Panc1 (cell line): Measurements from ENCODE around the gene HRH2.

ENCODE experiments used
- POLR2AphosphoS5 ChIP-seq: IDR thresholded peaks from 2 replicates; pipeline ENCODE4 v1.6.1; 2012; ENCODE audit warnings: mild to moderate bottlenecking, low read depth, low read length, moderate library complexity
- TCF7L2 ChIP-seq: IDR thresholded peaks from 2 replicates; pipeline ENCODE4 v1.6.1; 2011; ENCODE audit warnings: mild to moderate bottlenecking, low read depth, low read length, inconsistent platforms
- TF ChIP-seq, protein P1 (sequence below): fragments of 450-650 bp; IDR thresholded peaks from 2 replicates; pipeline ENCODE4 v1.5.1; 2017; ENCODE audit warnings: mild to moderate bottlenecking
- TF ChIP-seq, protein P2 (sequence below), 2 experiments: IDR thresholded peaks; 2 replicates each; pipeline ENCODE4 v1.6.1; 2011 to 2012; ENCODE audit warnings: low read depth in 2 of 2, control low read depth in 1 of 2, low read length in 1 of 2, mild to moderate bottlenecking in 1 of 2, moderate library complexity in 1 of 2; ENCODE audit not compliant: insufficient read depth in 1 of 2

DNA sequence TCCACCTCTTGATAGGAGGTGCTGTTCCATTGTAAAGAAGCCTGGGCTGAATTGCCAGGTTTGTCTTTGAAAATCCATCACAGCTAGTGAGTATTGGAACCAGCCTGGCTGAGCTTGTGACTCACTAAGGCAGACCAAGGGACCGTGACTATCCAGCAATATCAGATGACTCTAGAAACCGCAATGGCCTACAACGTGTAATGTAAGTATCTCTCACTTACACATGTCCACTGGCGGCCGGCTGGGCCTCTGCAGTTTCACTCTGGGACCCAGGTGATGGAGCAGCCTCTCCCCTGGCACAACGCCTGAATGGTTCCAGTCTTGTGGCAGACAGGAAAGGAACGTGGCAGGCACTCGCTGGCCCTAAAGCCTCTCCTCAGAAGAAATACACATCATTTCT lies 3.1 kb upstream of the HRH2 start:
- TF ChIP-seq, protein P1, sequence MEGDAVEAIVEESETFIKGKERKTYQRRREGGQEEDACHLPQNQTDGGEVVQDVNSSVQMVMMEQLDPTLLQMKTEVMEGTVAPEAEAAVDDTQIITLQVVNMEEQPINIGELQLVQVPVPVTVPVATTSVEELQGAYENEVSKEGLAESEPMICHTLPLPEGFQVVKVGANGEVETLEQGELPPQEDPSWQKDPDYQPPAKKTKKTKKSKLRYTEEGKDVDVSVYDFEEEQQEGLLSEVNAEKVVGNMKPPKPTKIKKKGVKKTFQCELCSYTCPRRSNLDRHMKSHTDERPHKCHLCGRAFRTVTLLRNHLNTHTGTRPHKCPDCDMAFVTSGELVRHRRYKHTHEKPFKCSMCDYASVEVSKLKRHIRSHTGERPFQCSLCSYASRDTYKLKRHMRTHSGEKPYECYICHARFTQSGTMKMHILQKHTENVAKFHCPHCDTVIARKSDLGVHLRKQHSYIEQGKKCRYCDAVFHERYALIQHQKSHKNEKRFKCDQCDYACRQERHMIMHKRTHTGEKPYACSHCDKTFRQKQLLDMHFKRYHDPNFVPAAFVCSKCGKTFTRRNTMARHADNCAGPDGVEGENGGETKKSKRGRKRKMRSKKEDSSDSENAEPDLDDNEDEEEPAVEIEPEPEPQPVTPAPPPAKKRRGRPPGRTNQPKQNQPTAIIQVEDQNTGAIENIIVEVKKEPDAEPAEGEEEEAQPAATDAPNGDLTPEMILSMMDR, result no peak
- TF ChIP-seq TCF7L2 (no peak), POLR2AphosphoS5 (no peak)
- TF ChIP-seq, protein P2, sequence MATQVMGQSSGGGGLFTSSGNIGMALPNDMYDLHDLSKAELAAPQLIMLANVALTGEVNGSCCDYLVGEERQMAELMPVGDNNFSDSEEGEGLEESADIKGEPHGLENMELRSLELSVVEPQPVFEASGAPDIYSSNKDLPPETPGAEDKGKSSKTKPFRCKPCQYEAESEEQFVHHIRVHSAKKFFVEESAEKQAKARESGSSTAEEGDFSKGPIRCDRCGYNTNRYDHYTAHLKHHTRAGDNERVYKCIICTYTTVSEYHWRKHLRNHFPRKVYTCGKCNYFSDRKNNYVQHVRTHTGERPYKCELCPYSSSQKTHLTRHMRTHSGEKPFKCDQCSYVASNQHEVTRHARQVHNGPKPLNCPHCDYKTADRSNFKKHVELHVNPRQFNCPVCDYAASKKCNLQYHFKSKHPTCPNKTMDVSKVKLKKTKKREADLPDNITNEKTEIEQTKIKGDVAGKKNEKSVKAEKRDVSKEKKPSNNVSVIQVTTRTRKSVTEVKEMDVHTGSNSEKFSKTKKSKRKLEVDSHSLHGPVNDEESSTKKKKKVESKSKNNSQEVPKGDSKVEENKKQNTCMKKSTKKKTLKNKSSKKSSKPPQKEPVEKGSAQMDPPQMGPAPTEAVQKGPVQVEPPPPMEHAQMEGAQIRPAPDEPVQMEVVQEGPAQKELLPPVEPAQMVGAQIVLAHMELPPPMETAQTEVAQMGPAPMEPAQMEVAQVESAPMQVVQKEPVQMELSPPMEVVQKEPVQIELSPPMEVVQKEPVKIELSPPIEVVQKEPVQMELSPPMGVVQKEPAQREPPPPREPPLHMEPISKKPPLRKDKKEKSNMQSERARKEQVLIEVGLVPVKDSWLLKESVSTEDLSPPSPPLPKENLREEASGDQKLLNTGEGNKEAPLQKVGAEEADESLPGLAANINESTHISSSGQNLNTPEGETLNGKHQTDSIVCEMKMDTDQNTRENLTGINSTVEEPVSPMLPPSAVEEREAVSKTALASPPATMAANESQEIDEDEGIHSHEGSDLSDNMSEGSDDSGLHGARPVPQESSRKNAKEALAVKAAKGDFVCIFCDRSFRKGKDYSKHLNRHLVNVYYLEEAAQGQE (IDR thresholded peaks at IDR 0.05; ENCODE audit: insufficient read depth in 1 of 2, low read depth in 2 of 2, low read length in 1 of 2), result no peak
